Keratinocyte (primary cell): ENCODE data around the gene FOXP4. TPM values are rescaled to one million over a fixed set of nuclear protein-coding genes. Genes with fewer than 3 reads are reported as not detected.

Experiments used
- DNase-seq: peaks from one replicate; pipeline ENCODE4 v3.0.0-alpha.2; 2011; ENCODE audit warnings: low read depth, missing footprints, low spot score
- FAIRE-seq: peaks from 2 replicates; lab custom pipeline; 2011; peaks lifted over from hg19 to GRCh38; lab: Jason Lieb, UNC
- H2AFZ ChIP-seq: 2 replicates; pipeline ENCODE4 v1.6.0; 2012; ENCODE audit warnings: low read length, control low read depth, inconsistent platforms; ENCODE audit not compliant: control insufficient read depth
- H3K27ac ChIP-seq: 2 replicates; pipeline ENCODE4 v1.5.1; 2011; ENCODE audit warnings: low read length; ENCODE audit not compliant: control insufficient read depth, insufficient read depth
- H3K27me3 ChIP-seq: 3 replicates; pipeline ENCODE4 v1.6.0; 2011; ENCODE audit warnings: low read length; ENCODE audit not compliant: control insufficient read depth, insufficient read depth; ENCODE audit errors: extremely low read depth
- H3K36me3 ChIP-seq, 2 experiments: 2 replicates in 1 of 2; 3 replicates in 1 of 2; pipeline ENCODE4 v1.5.1; 2011; ENCODE audit warnings: low read length in 2 of 2, mild to moderate bottlenecking in 1 of 2; ENCODE audit not compliant: control insufficient read depth in 2 of 2, insufficient read depth in 2 of 2; ENCODE audit errors: extremely low read depth in 1 of 2
- H3K4me1 ChIP-seq: 3 replicates; pipeline ENCODE4 v1.5.1; 2011; ENCODE audit warnings: low read length; ENCODE audit not compliant: control insufficient read depth, insufficient read depth; ENCODE audit errors: extremely low read depth
- H3K4me2 ChIP-seq: 3 replicates; pipeline ENCODE4 v1.6.0; 2011; ENCODE audit warnings: low read depth, low read length; ENCODE audit not compliant: control insufficient read depth, insufficient read depth; ENCODE audit errors: extremely low read depth
- H3K4me3 ChIP-seq, 3 experiments: fragments of 200-600 bp in 1 of 3; sonication (generic) in 1 of 3; 2 replicates in 2 of 3; 3 replicates in 1 of 3; pipeline ENCODE4 v1.5.1; 2011 to 2016; ENCODE audit warnings: low read length in 3 of 3, mild to moderate bottlenecking in 3 of 3, control low read depth in 2 of 3, inconsistent platforms in 1 of 3, low read depth in 1 of 3, mixed read lengths in 1 of 3, mixed run types in 1 of 3, moderate library complexity in 1 of 3; ENCODE audit not compliant: control insufficient read depth in 2 of 3, insufficient read depth in 2 of 3; ENCODE audit errors: extremely low read depth in 1 of 3
- H3K79me2 ChIP-seq: 2 replicates; pipeline ENCODE4 v1.6.0; 2012; ENCODE audit warnings: low read length; ENCODE audit not compliant: control insufficient read depth, insufficient read depth
- H3K9ac ChIP-seq: 3 replicates; pipeline ENCODE4 v1.6.0; 2011; ENCODE audit warnings: low read length; ENCODE audit not compliant: control insufficient read depth, insufficient read depth; ENCODE audit errors: extremely low read depth
- H3K9me1 ChIP-seq: 3 replicates; pipeline ENCODE4 v1.6.0; 2011; ENCODE audit warnings: low read length; ENCODE audit not compliant: control insufficient read depth, insufficient read depth; ENCODE audit errors: extremely low read depth
- H3K9me3 ChIP-seq: 2 replicates; pipeline ENCODE4 v1.5.1; 2012; ENCODE audit warnings: low read depth, low read length; ENCODE audit not compliant: control insufficient read depth
- H4K20me1 ChIP-seq: 3 replicates; pipeline ENCODE4 v1.6.0; 2011; ENCODE audit warnings: low read length; ENCODE audit not compliant: control insufficient read depth, insufficient read depth; ENCODE audit errors: extremely low read depth
- CTCF ChIP-seq, 3 experiments: IDR thresholded peaks in 1 of 3; conservative IDR thresholded peaks in 1 of 3; optimal IDR thresholded peaks in 1 of 3; 2 replicates in 2 of 3; 3 replicates in 1 of 3; pipeline versions ENCODE3 to v1.5.1; 2011; ENCODE audit warnings: low read length in 3 of 3, mild to moderate bottlenecking in 3 of 3, moderate library complexity in 2 of 3, control low read depth in 1 of 3, inconsistent platforms in 1 of 3; ENCODE audit not compliant: insufficient read depth in 2 of 3; ENCODE audit errors: extremely low read depth in 1 of 3
- EZH2 ChIP-seq: IDR thresholded peaks from one replicate; pipeline ENCODE4 v1.6.1; 2012; ENCODE audit warnings: inconsistent platforms, mild to moderate bottlenecking, low read length, moderate library complexity
- dilution Hi-C: fragments of 300-500 bp; cut with MboI; formaldehyde crosslinking; loops from one replicate; pipeline ENCODE4 v1.7.0; 2020; ENCODE audit warnings: low sequenced_read_pairs; ENCODE audit not compliant: extremely low pct_ligation_motif_present
- polyA plus RNA-seq, 5 experiments: library from polyadenylated mRNA; depleted of rRNA in 3 of 5; stranded (reverse) in 3 of 5; stranded (forward) in 1 of 5; unstranded in 1 of 5; fragments of >200 nt; gene quantifications; 1 replicate in 1 of 5; 2 replicates in 3 of 5; 3 replicates in 1 of 5; pipeline versions ENCODE4 v1.2.1 to v1.2.3, GENCODE V29; 2011 to 2012; ENCODE audit warnings: missing spikeins in 2 of 5, low read depth in 1 of 5, low replicate concordance in 1 of 5

FOXP4 gene
- polyA plus RNA-seq, 1 donor (not counting 4 experiments of a cell fraction or from before 2014, with no cell fraction given): 1.1 TPM

- no peaks in the 10 kb centered on the region for H4K20me1 ChIP-seq
- no peaks in the 10 kb centered on the region for H3K27me3 ChIP-seq
- H3K9me1 ChIP-seq: no peaks in the 10 kb centered on the region
- no peaks in the 10 kb centered on the region for H3K9me3 ChIP-seq
- H3K27ac ChIP-seq: no peak overlapping the region
- no peak overlapping the region for H3K9ac ChIP-seq
- no peak overlapping the region for H3K4me2 ChIP-seq
- no peak overlapping the region for H2AFZ ChIP-seq
- no peaks in the 10 kb centered on the region for H3K79me2 ChIP-seq
- no peak overlapping the region for H3K4me3 ChIP-seq
- dilution Hi-C loops: no loop called here
- TF ChIP-seq CTCF (optimal IDR thresholded peaks at IDR 0.05 in 1 of 3, IDR thresholded peaks at IDR 0.05 in 1 of 3, conservative IDR thresholded peaks at IDR 0.05 in 1 of 3; ENCODE audit: extremely low read depth in 1 of 3, insufficient read depth in 2 of 3, low read length in 3 of 3): no peak
- TF ChIP-seq EZH2: no peak
- peaks cover 12 to 19% of the 10 kb centered on the region in 2 experiments for H3K36me3 ChIP-seq
- H3K4me1 ChIP-seq: no peaks in the 10 kb centered on the region
- DNase-seq: no peak
- no peak for FAIRE-seq
Observed at GRCh38 chr6:41571021-41571780, 25.0 kb downstream of the FOXP4 start.

- no peak for FAIRE-seq
- Histone ChIP-seq H3K27me3 (no peaks in the 10 kb centered on the region), H3K4me2 (no peak overlapping the region), H3K27ac (no peak overlapping the region), H3K36me3 (peaks cover 7% of the 10 kb centered on the region in 2 experiments), H2AFZ (no peak overlapping the region), H3K79me2 (no peaks in the 10 kb centered on the region), H3K9ac (no peak overlapping the region), H3K4me1 (peaks cover 1% of the 10 kb centered on the region), H3K9me1 (no peaks in the 10 kb centered on the region), H4K20me1 (no peaks in the 10 kb centered on the region), H3K9me3 (no peaks in the 10 kb centered on the region), H3K4me3 (no peak overlapping the region)
- dilution Hi-C loops: no loop called here
- TF ChIP-seq CTCF (optimal IDR thresholded peaks at IDR 0.05 in 1 of 3, IDR thresholded peaks at IDR 0.05 in 1 of 3, conservative IDR thresholded peaks at IDR 0.05 in 1 of 3; ENCODE audit: extremely low read depth in 1 of 3, insufficient read depth in 2 of 3, low read length in 3 of 3) (no peak), EZH2 (no peak)
- DNase-seq: no peak
Observed at GRCh38 chr6:41572613-41573012, 26.4 kb downstream of the FOXP4 start.
